Transverse colon (tissue), 4 donors: ENCODE measurements around the gene NPRL2.

Source experiments
- EP300 ChIP-seq: sonication (generic); formaldehyde crosslinking; IDR thresholded peaks from one replicate; pipeline ENCODE4 v1.6.1; 2017; ENCODE audit warnings: antibody characterized with exemption, low read depth
- POLR2A ChIP-seq: fragments of 450-650 bp; IDR thresholded peaks from one replicate; pipeline ENCODE4 v1.6.1; 2016; ENCODE audit warnings: antibody characterized with exemption, mild to moderate bottlenecking, moderate library complexity
- POLR2AphosphoS5 ChIP-seq, 3 donors: sonication (generic); formaldehyde crosslinking; IDR thresholded peaks; one replicate each; pipeline ENCODE4 v1.6.1; 2016; ENCODE audit warnings: antibody characterized with exemption in 3 of 3
- TF ChIP-seq, protein P1 (sequence below), 5 experiments: fragments of 200-600 bp in 3 of 5; fragments of 450-650 bp in 2 of 5; sonication (generic) in 3 of 5; IDR thresholded peaks; 1 replicate in 2 of 5; 2 replicates in 3 of 5; pipeline ENCODE4 v1.5.1; 2016 to 2017; ENCODE audit warnings: antibody characterized with exemption in 5 of 5, inconsistent platforms in 3 of 5, mild to moderate bottlenecking in 2 of 5, moderate library complexity in 1 of 5

DNA sequence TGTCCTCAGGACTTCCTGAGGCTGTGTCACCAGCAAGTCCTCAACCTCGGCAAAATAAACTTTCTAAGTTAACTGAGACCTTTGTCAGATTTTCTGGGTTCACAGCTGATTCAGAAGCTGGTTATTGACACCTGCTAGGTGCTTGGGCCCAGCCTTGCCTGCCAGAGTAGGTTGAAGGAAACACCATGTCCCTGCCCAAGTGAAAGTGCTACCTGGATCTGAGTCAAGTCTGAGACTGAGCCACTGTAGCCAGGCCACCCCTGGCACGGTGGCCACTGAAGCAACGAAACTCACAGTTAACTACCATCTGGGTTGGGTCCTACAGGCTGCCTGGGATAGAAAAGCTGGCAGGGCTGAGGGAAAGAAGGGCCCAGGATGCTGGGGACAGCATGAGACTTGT lies 36.2 kb downstream of the NPRL2 start:
- TF ChIP-seq, protein P1, sequence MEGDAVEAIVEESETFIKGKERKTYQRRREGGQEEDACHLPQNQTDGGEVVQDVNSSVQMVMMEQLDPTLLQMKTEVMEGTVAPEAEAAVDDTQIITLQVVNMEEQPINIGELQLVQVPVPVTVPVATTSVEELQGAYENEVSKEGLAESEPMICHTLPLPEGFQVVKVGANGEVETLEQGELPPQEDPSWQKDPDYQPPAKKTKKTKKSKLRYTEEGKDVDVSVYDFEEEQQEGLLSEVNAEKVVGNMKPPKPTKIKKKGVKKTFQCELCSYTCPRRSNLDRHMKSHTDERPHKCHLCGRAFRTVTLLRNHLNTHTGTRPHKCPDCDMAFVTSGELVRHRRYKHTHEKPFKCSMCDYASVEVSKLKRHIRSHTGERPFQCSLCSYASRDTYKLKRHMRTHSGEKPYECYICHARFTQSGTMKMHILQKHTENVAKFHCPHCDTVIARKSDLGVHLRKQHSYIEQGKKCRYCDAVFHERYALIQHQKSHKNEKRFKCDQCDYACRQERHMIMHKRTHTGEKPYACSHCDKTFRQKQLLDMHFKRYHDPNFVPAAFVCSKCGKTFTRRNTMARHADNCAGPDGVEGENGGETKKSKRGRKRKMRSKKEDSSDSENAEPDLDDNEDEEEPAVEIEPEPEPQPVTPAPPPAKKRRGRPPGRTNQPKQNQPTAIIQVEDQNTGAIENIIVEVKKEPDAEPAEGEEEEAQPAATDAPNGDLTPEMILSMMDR (IDR thresholded peaks at IDR 0.05) = no peak
- TF ChIP-seq POLR2A (no peak), EP300 (no peak), POLR2AphosphoS5 (IDR thresholded peaks at IDR 0.05) (no peak)
